DND-41 (cell line): ENCODE measurements around the gene ATP6V0B.

Experiments used
- ATAC-seq: fragments of 200-7000 bp; cut with Tn5 transposase; 3 replicates; pipeline ENCODE4 v1.9.1; 2021; ENCODE audit warnings: low read depth; ENCODE audit not compliant: insufficient read depth
- DNase-seq: peaks from one replicate; pipeline ENCODE4 v3.0.0-alpha.2; 2020
- H2AFZ ChIP-seq: 2 replicates; pipeline ENCODE4 v1.6.0; 2012; ENCODE audit warnings: low read depth, low read length
- H3K27ac ChIP-seq: 2 replicates; pipeline ENCODE4 v1.5.1; 2012; ENCODE audit warnings: low read length, inconsistent platforms
- H3K27me3 ChIP-seq: fragments of 200-600 bp; sonication (generic); 2 replicates; pipeline ENCODE4 v1.6.0; 2012; ENCODE audit warnings: low read length, mild to moderate bottlenecking, inconsistent platforms; ENCODE audit not compliant: insufficient read depth, poor library complexity
- H3K36me3 ChIP-seq: 2 replicates; pipeline ENCODE4 v1.5.1; 2012; ENCODE audit warnings: low read length, inconsistent platforms; ENCODE audit not compliant: insufficient read depth
- H3K4me1 ChIP-seq: 2 replicates; pipeline ENCODE4 v1.5.1; 2012; ENCODE audit warnings: mild to moderate bottlenecking, low read length; ENCODE audit not compliant: insufficient read depth
- H3K4me2 ChIP-seq: 2 replicates; pipeline ENCODE4 v1.6.0; 2012; ENCODE audit warnings: mild to moderate bottlenecking, moderate library complexity, low read length, inconsistent platforms; ENCODE audit not compliant: insufficient read depth
- H3K4me3 ChIP-seq, 2 experiments: fragments of 200-600 bp in 1 of 2; shearing (Covaris generic) in 1 of 2; 2 replicates each; pipeline ENCODE4 v1.5.1; 2012 to 2016; ENCODE audit warnings: inconsistent platforms in 2 of 2, low read length in 2 of 2, mild to moderate bottlenecking in 2 of 2, low read depth in 1 of 2, moderate library complexity in 1 of 2
- H3K79me2 ChIP-seq: 2 replicates; pipeline ENCODE4 v1.6.0; 2012; ENCODE audit warnings: low read length, inconsistent platforms; ENCODE audit not compliant: insufficient read depth
- H3K9ac ChIP-seq: 2 replicates; pipeline ENCODE4 v1.6.0; 2012; ENCODE audit warnings: low read depth, mild to moderate bottlenecking, inconsistent platforms, low read length, moderate library complexity
- H3K9me3 ChIP-seq: 2 replicates; pipeline ENCODE4 v1.5.1; 2012; ENCODE audit warnings: low read length, moderate library complexity, mild to moderate bottlenecking, inconsistent platforms; ENCODE audit not compliant: insufficient read depth, severe bottlenecking
- H4K20me1 ChIP-seq: 2 replicates; pipeline ENCODE4 v1.6.0; 2012; ENCODE audit warnings: low read length; ENCODE audit not compliant: insufficient read depth
- CTCF ChIP-seq: IDR thresholded peaks from 2 replicates; pipeline ENCODE4 v1.5.1; 2012; ENCODE audit warnings: borderline replicate concordance, low read length, moderate library complexity, mild to moderate bottlenecking; ENCODE audit not compliant: poor library complexity, severe bottlenecking; ENCODE audit errors: extremely low read depth
- EZH2 ChIP-seq: IDR thresholded peaks from 3 replicates; pipeline ENCODE4 v1.6.1; 2012; ENCODE audit warnings: borderline replicate concordance, low read depth, mild to moderate bottlenecking, moderate library complexity, low read length, inconsistent platforms; ENCODE audit not compliant: severe bottlenecking

The ATP6V0B gene

DNA sequence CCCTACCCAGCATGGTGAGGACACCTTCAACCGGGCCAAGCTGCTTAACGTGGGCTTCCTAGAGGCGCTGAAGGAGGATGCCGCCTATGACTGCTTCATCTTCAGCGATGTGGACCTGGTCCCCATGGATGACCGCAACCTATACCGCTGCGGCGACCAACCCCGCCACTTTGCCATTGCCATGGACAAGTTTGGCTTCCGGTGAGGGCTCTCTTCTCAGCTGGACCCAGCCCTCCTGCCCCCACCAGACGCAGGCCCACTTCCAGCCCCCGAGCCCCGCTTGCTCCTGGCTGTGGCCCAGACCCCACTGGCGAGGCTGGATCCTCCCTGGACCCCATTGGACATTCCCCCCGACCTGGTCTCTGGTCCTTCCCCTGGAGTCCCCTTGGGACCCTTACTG, 10.1 kb downstream of the ATP6V0B start:
- Histone ChIP-seq H3K79me2 (no peaks in the 10 kb centered on the region), H3K36me3 (no peaks in the 10 kb centered on the region), H3K9ac (no peak overlapping the region), H3K27me3 (peaks cover 11% of the 10 kb centered on the region), H3K4me2 (no peak overlapping the region), H3K9me3 (no peaks in the 10 kb centered on the region), H3K27ac (no peak overlapping the region), H4K20me1 (no peaks in the 10 kb centered on the region), H2AFZ (no peak overlapping the region), H3K4me3 (no peak overlapping the region), H3K4me1 (peaks cover 1% of the 10 kb centered on the region; the same call in 1 of the 2 replicates)
- ATAC-seq = no peak
- DNase-seq = no peak
- no peak for TF ChIP-seq CTCF
- no peak for TF ChIP-seq EZH2

DNA sequence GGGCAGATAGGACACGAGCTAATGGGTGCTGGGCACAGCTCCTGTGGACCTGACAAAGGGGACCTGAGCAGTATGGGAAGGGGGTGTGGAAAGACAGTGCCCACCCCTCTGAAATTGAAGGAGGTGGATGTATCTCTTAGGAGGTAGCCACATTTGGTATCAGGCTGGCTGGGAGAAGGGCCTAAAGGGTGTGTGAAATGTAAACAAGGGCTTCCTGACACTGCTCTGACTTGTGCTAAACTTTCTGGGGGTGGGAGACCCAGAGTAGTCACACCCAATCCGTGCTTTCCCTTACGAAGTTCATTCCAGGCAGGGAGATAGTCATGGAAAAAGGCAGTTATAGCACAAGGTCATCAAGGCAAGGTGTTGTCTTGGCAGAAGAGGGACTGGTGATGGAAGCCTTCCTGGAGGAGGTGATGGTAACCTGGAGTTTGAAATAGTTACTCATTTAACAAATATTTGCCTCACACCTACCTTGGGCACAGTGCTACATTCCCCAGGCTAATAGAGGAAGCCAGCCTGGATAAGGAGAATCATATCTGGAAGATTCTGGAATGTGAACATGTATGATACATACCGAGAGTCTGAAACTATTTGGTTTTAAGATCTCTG, 11.3 kb downstream of the ATP6V0B start:
- Histone ChIP-seq H3K4me3 (no peak overlapping the region), H3K9ac (no peak overlapping the region), H3K27ac (no peak overlapping the region), H3K9me3 (no peaks in the 10 kb centered on the region), H3K4me2 (no peak overlapping the region), H2AFZ (no peak overlapping the region), H3K36me3 (no peaks in the 10 kb centered on the region), H3K79me2 (no peaks in the 10 kb centered on the region), H4K20me1 (no peaks in the 10 kb centered on the region), H3K27me3 (peaks cover 8% of the 10 kb centered on the region), H3K4me1 (peaks cover 3% of the 10 kb centered on the region)
- TF ChIP-seq EZH2 (no peak), CTCF (no peak)
- DNase-seq (no peak), ATAC-seq (no peak)

- Histone ChIP-seq H3K36me3 (no peaks in the 10 kb centered on the region), H3K4me2 (no peak overlapping the region), H3K27me3 (peaks cover 13% of the 10 kb centered on the region), H3K9me3 (no peaks in the 10 kb centered on the region), H3K79me2 (no peaks in the 10 kb centered on the region), H4K20me1 (no peaks in the 10 kb centered on the region), H2AFZ (no peak overlapping the region), H3K27ac (no peak overlapping the region), H3K4me1 (peaks cover 9% of the 10 kb centered on the region), H3K4me3 (no peak overlapping the region), H3K9ac (no peak overlapping the region)
- TF ChIP-seq EZH2 (no peak), CTCF (no peak)
- DNase-seq (no peak), ATAC-seq (no peak)
Measured at GRCh38 chr1:43986712-43987111, 12.0 kb downstream of the ATP6V0B start.
